Measurements from ENCODE around the gene PRSS12. TPM values are rescaled to one million over a fixed set of nuclear protein-coding genes. Genes with fewer than 3 reads are reported as not detected.

PRSS12 gene
- total RNA-seq, 1 experiment from 2014 or later: 5.8 TPM

- no peak for DNase-seq (ENCODE audit: low read depth)
These were observed 3.9 kb upstream of the PRSS12 start for GRCh38 chr4:118356731-118357130.

GRCh38 chr4:118356111-118356510 lies 3.3 kb upstream of the PRSS12 start:
- DNase-seq (ENCODE audit: low read depth): no peak

- DNase-seq (ENCODE audit: low read depth): no peak
These were observed 2.1 kb upstream of the PRSS12 start for GRCh38 chr4:118354913-118355312.

- DNase-seq (ENCODE audit: low read depth): no peak
These were observed 779 bp upstream of the PRSS12 start for GRCh38 chr4:118353534-118354030.

GRCh38 chr4:118351851-118352827 lies 664 bp downstream of the PRSS12 start:
- peak; percentile 35 for DNase-seq (ENCODE audit: low read depth)

- no peak for DNase-seq (ENCODE audit: low read depth)
These were observed 1.8 kb downstream of the PRSS12 start for GRCh38 chr4:118350961-118351360.

- DNase-seq (ENCODE audit: low read depth): no peak
These were observed 3.9 kb downstream of the PRSS12 start for GRCh38 chr4:118348886-118349285.

GRCh38 chr4:118346495-118346894 lies 6.3 kb downstream of the PRSS12 start:
- DNase-seq (ENCODE audit: low read depth): no peak

GRCh38 chr4:118345813-118346212 lies 7.0 kb downstream of the PRSS12 start:
- peak; percentile 12 for DNase-seq (ENCODE audit: low read depth)

- DNase-seq (ENCODE audit: low read depth): no peak
These were observed 8.0 kb downstream of the PRSS12 start for GRCh38 chr4:118344801-118345200.

- DNase-seq (ENCODE audit: low read depth): no peak
These were observed 9.3 kb downstream of the PRSS12 start for GRCh38 chr4:118343501-118343900.

- no peak for DNase-seq (ENCODE audit: low read depth)
These were observed 12.7 kb downstream of the PRSS12 start for GRCh38 chr4:118340109-118340508.

GRCh38 chr4:118338981-118339765 lies 13.6 kb downstream of the PRSS12 start:
- DNase-seq (ENCODE audit: low read depth): peak; percentile 24

- DNase-seq (ENCODE audit: low read depth): no peak
These were observed 14.3 kb downstream of the PRSS12 start for GRCh38 chr4:118338518-118338917.

- peak; percentile 6 for DNase-seq (ENCODE audit: low read depth)
These were observed 14.8 kb downstream of the PRSS12 start for GRCh38 chr4:118337954-118338353.

GRCh38 chr4:118335774-118336173 lies 17.0 kb downstream of the PRSS12 start:
- DNase-seq (ENCODE audit: low read depth): no peak

- no peak for DNase-seq (ENCODE audit: low read depth)
These were observed 17.5 kb downstream of the PRSS12 start for GRCh38 chr4:118335324-118335723.

GRCh38 chr4:118331352-118331751 lies 21.5 kb downstream of the PRSS12 start:
- no peak for DNase-seq (ENCODE audit: low read depth)

GRCh38 chr4:118329849-118330248 lies 23.0 kb downstream of the PRSS12 start:
- no peak for DNase-seq (ENCODE audit: low read depth)

GRCh38 chr4:118327554-118328241 lies 25.1 kb downstream of the PRSS12 start:
- DNase-seq (ENCODE audit: low read depth): no peak

GRCh38 chr4:118326585-118326984 lies 26.2 kb downstream of the PRSS12 start:
- no peak for DNase-seq (ENCODE audit: low read depth)

- DNase-seq (ENCODE audit: low read depth): no peak
These were observed 27.4 kb downstream of the PRSS12 start for GRCh38 chr4:118325431-118325830.

Measured in Daoy (cell line).